SK-N-SH (cell line): ENCODE results near the gene FCHSD2.

Source experiments
- CTCF ChIP-seq: fragments of 200-600 bp; sonication (generic); IDR thresholded peaks from 2 replicates; pipeline ENCODE4 v1.6.1; 2017; ENCODE audit warnings: antibody characterized with exemption, mild to moderate bottlenecking, moderate library complexity
- MAX ChIP-seq: IDR thresholded peaks from 2 replicates; pipeline ENCODE4 v1.4.0; 2012; ENCODE audit warnings: low read depth
- POLR2AphosphoS5 ChIP-seq: IDR thresholded peaks from 2 replicates; pipeline ENCODE4 v1.6.1; 2012; ENCODE audit warnings: low read depth, low read length
- RCOR1 ChIP-seq: fragments of 150-350 bp; IDR thresholded peaks from 2 replicates; pipeline ENCODE4 v1.6.1; 2017; ENCODE audit warnings: antibody characterized with exemption, low read length
- SIN3A ChIP-seq: IDR thresholded peaks from 2 replicates; pipeline ENCODE4 v1.6.1; 2012; ENCODE audit warnings: low read depth, mild to moderate bottlenecking, low read length, moderate library complexity, borderline replicate concordance
- YY1 ChIP-seq: IDR thresholded peaks from 2 replicates; pipeline ENCODE4 v1.4.0; 2012; ENCODE audit warnings: low read depth, mild to moderate bottlenecking

GRCh38 chr11:72824020-72824419 is 318.1 kb downstream of the FCHSD2 start:
- TF ChIP-seq RCOR1 (no peak), CTCF (no peak), SIN3A (no peak), YY1 (no peak), MAX (no peak), POLR2AphosphoS5 (no peak)
